HG02840 (cell line): ENCODE results near the gene SIX5.

ENCODE experiments used
- ATAC-seq: cut with Tn5 transposase; IDR thresholded peaks from one replicate; pipeline ENCODE4 v1.9.1; 2021; ENCODE audit warnings: mild to moderate bottlenecking, moderate library complexity, moderate number of reproducible peaks; ENCODE audit not compliant: unreplicated experiment, low FRiP score

Gene SIX5

GRCh38 chr19:45716359-45717130 lies 52.5 kb downstream of the SIX5 start:
- no peak for ATAC-seq

GRCh38 chr19:45715139-45715538 lies 53.9 kb downstream of the SIX5 start:
- ATAC-seq = no peak
